ENCODE results near the gene PTGES. TPM values are rescaled to one million over a fixed set of nuclear protein-coding genes. Genes with fewer than 3 reads are reported as not detected.
"Not testable (repeated sequence)": the region's sequence is repeated elsewhere in the genome, so short reads cannot be mapped to it uniquely, and the experiment has no call there.

PTGES gene
- total RNA-seq, 1 donor from 2014 or later, result 2.5 TPM

DNA sequence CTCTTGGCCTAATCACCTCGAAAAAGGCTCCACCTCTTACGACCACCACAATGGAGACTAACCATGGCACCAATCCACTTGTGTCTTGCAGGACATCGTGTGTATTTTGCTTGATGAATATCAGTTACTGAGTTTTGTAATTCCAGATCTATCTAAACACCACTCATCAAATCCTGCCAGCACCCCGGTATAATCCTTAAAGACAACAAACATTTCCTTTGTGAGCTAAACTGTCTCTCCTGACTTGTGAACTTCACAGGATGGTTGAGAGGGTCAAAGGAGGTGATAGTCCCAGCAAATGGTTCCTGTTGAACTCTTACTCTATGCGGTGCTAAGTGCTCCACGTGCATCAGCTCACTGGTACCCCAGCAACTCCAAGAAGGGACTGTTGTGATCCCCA, 46.1 kb upstream of the PTGES start:
- H3K36me3 ChIP-seq (ENCODE audit: insufficient read depth, low read length), result no peaks in the 10 kb centered on the region
- FAIRE-seq, result no peak
- H3K4me1 Mint-ChIP-seq (ENCODE audit: low read depth, unreplicated experiment), result peaks cover 2% of the 10 kb centered on the region
- H3K9ac ChIP-seq (ENCODE audit: low read length), result no peak overlapping the region
- H2AFZ ChIP-seq (ENCODE audit: low read depth, low read length), result no peak overlapping the region
- TF ChIP-seq, protein P1, sequence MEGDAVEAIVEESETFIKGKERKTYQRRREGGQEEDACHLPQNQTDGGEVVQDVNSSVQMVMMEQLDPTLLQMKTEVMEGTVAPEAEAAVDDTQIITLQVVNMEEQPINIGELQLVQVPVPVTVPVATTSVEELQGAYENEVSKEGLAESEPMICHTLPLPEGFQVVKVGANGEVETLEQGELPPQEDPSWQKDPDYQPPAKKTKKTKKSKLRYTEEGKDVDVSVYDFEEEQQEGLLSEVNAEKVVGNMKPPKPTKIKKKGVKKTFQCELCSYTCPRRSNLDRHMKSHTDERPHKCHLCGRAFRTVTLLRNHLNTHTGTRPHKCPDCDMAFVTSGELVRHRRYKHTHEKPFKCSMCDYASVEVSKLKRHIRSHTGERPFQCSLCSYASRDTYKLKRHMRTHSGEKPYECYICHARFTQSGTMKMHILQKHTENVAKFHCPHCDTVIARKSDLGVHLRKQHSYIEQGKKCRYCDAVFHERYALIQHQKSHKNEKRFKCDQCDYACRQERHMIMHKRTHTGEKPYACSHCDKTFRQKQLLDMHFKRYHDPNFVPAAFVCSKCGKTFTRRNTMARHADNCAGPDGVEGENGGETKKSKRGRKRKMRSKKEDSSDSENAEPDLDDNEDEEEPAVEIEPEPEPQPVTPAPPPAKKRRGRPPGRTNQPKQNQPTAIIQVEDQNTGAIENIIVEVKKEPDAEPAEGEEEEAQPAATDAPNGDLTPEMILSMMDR (IDR thresholded peaks at IDR 0.05; ENCODE audit: insufficient read depth, low read depth, low read length), result no peak
- no peak for TF ChIP-seq EZH2 (IDR thresholded peaks at IDR 0.05; ENCODE audit: insufficient read depth, low read length)
- H3K9me3 Mint-ChIP-seq (ENCODE audit: unreplicated experiment), result no peaks in the 10 kb centered on the region
- no peaks in the 10 kb centered on the region for H3K9me3 ChIP-seq (ENCODE audit: insufficient read depth, low read depth, low read length)
- no peak overlapping the region for H3K27ac Mint-ChIP-seq (ENCODE audit: unreplicated experiment)
- DNase-seq (ENCODE audit: low read depth), result no peak
- H3K4me3 Mint-ChIP-seq (ENCODE audit: unreplicated experiment), result no peak overlapping the region
- H3K27ac ChIP-seq (ENCODE audit: low read depth, low read length), result no peak overlapping the region
- H4K20me1 ChIP-seq (ENCODE audit: insufficient read depth, low read length), result peaks cover 3% of the 10 kb centered on the region
- H3K4me2 ChIP-seq (ENCODE audit: low read length), result no peak overlapping the region
- H3K4me3 ChIP-seq (ENCODE audit: insufficient read depth, low read depth, low read length), result no peak overlapping the region
- H3K79me2 ChIP-seq (ENCODE audit: insufficient read depth, low read length), result peaks cover 5% of the 10 kb centered on the region
- H3K27me3 ChIP-seq (ENCODE audit: insufficient read depth, low read length), result peaks cover 16% of the 10 kb centered on the region
- peaks cover 3% of the 10 kb centered on the region for H3K4me1 ChIP-seq (ENCODE audit: insufficient read depth, low read length)
- peaks cover 26% of the 10 kb centered on the region for H3K27me3 Mint-ChIP-seq (ENCODE audit: low read depth, unreplicated experiment)
- H3K36me3 Mint-ChIP-seq (ENCODE audit: low read depth, unreplicated experiment), result no peaks in the 10 kb centered on the region

DNA sequence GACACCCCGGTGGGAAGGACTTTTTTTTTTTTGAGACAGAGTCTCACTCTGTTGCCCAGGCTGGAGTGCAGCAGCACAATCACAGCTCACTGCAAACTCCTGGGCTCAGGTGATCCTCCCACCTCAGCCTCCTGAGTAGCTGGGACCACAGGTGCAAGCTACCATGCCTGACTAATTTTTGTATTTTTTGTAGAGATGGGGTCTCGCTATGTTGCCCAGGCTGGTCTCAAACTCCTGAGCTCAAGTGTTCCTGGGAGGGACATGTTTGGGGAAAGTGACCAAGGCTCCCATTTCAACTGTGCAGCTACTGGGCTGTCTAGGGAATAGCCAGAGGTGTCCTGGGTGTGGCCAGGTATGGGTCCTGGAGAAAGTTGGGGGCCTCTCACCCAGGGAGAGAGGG, 43.2 kb upstream of the PTGES start:
- not testable (repeated sequence) for H3K9me3 Mint-ChIP-seq (ENCODE audit: unreplicated experiment); H3K79me2 ChIP-seq (ENCODE audit: insufficient read depth, low read length); H3K27ac Mint-ChIP-seq (ENCODE audit: unreplicated experiment); H4K20me1 ChIP-seq (ENCODE audit: insufficient read depth, low read length); FAIRE-seq; H3K4me2 ChIP-seq (ENCODE audit: low read length); DNase-seq (ENCODE audit: low read depth); H3K4me3 Mint-ChIP-seq (ENCODE audit: unreplicated experiment); H3K36me3 ChIP-seq (ENCODE audit: insufficient read depth, low read length); H3K4me1 Mint-ChIP-seq (ENCODE audit: low read depth, unreplicated experiment); H3K4me1 ChIP-seq (ENCODE audit: insufficient read depth, low read length); H3K36me3 Mint-ChIP-seq (ENCODE audit: low read depth, unreplicated experiment); H2AFZ ChIP-seq (ENCODE audit: low read depth, low read length); H3K9me3 ChIP-seq (ENCODE audit: insufficient read depth, low read depth, low read length); H3K27ac ChIP-seq (ENCODE audit: low read depth, low read length); H3K9ac ChIP-seq (ENCODE audit: low read length); H3K4me3 ChIP-seq (ENCODE audit: insufficient read depth, low read depth, low read length)
- peaks cover 36% of the 10 kb centered on the region for H3K27me3 Mint-ChIP-seq (ENCODE audit: low read depth, unreplicated experiment)
- peaks cover 18% of the 10 kb centered on the region for H3K27me3 ChIP-seq (ENCODE audit: insufficient read depth, low read length)

DNA sequence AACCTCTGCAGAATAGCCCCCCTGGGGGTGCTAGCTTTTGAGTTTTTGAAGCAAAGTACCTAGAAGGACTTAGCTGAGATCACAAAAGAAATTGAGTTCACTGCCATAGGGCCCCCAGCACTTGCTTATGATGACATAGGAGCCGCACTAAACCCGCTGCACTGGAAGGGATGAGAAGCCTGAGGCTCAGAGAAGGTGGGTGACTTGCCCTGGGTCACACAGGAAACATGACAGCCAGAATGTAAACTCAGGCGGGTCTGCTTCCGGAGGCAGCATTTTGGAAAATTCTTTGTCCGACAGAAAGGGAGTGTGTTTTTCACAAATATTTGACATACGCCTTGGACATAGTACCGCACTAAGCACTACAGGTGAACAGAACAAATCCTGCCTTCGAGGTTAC, 41.7 kb upstream of the PTGES start:
- no peaks in the 10 kb centered on the region for H3K79me2 ChIP-seq (ENCODE audit: insufficient read depth, low read length)
- no peak overlapping the region for H3K27ac ChIP-seq (ENCODE audit: low read depth, low read length)
- H3K4me2 ChIP-seq (ENCODE audit: low read length), result no peak overlapping the region
- no peak overlapping the region for H3K9ac ChIP-seq (ENCODE audit: low read length)
- Mint-ChIP-seq H3K9me3 (ENCODE audit: unreplicated experiment) (no peaks in the 10 kb centered on the region), H3K27ac (ENCODE audit: unreplicated experiment) (no peak overlapping the region), H3K4me1 (ENCODE audit: low read depth, unreplicated experiment) (no peaks in the 10 kb centered on the region), H3K4me3 (ENCODE audit: unreplicated experiment) (no peak overlapping the region), H3K36me3 (ENCODE audit: low read depth, unreplicated experiment) (no peaks in the 10 kb centered on the region), H3K27me3 (ENCODE audit: low read depth, unreplicated experiment) (peaks cover 40% of the 10 kb centered on the region)
- DNase-seq (ENCODE audit: low read depth), result no peak
- TF ChIP-seq EZH2 (IDR thresholded peaks at IDR 0.05; ENCODE audit: insufficient read depth, low read length), result no peak
- TF ChIP-seq, protein P1 (IDR thresholded peaks at IDR 0.05; ENCODE audit: insufficient read depth, low read depth, low read length), result no peak
- no peaks in the 10 kb centered on the region for H3K9me3 ChIP-seq (ENCODE audit: insufficient read depth, low read depth, low read length)
- no peaks in the 10 kb centered on the region for H4K20me1 ChIP-seq (ENCODE audit: insufficient read depth, low read length)
- H3K4me1 ChIP-seq (ENCODE audit: insufficient read depth, low read length), result no peaks in the 10 kb centered on the region
- peaks cover 18% of the 10 kb centered on the region for H3K27me3 ChIP-seq (ENCODE audit: insufficient read depth, low read length)
- H3K36me3 ChIP-seq (ENCODE audit: insufficient read depth, low read length), result no peaks in the 10 kb centered on the region
- H2AFZ ChIP-seq (ENCODE audit: low read depth, low read length), result no peak overlapping the region
- H3K4me3 ChIP-seq (ENCODE audit: insufficient read depth, low read depth, low read length), result no peak overlapping the region
- no peak for FAIRE-seq
